Lung (tissue), 12 donors: ENCODE data around the gene MOCS3. TPM values are rescaled to one million over a fixed set of nuclear protein-coding genes. Genes with fewer than 3 reads are reported as not detected.
A peak's percentile ranks its signal among the peaks of the same experiment; 100 is the strongest.

Source experiments
- ATAC-seq: fragments of 200-7000 bp; cut with Tn5 transposase; one replicate; pipeline ENCODE4 v1.9.1; 2020; ENCODE audit warnings: moderate number of reproducible peaks; ENCODE audit not compliant: insufficient read depth, low FRiP score
- DNase-seq, 3 donors: peaks; one replicate each; pipeline ENCODE4 v3.0.0-alpha.2; 2013 to 2017
- H3K27ac ChIP-seq, 2 donors: one replicate each; pipeline ENCODE4 v1.5.1; 2013; ENCODE audit warnings: mild to moderate bottlenecking in 2 of 2, moderate library complexity in 2 of 2, control low read depth in 1 of 2, inconsistent platforms in 1 of 2, low read depth in 1 of 2, low read length in 1 of 2
- H3K27me3 ChIP-seq, 3 donors: one replicate each; pipeline ENCODE4 v1.5.1; 2013; ENCODE audit warnings: low read length in 2 of 3; ENCODE audit not compliant: control insufficient read depth in 3 of 3, insufficient read depth in 3 of 3
- H3K36me3 ChIP-seq, 4 donors: one replicate each; pipeline ENCODE4 v1.5.1; 2013; ENCODE audit warnings: low read length in 4 of 4, mild to moderate bottlenecking in 1 of 4, moderate library complexity in 1 of 4; ENCODE audit not compliant: control insufficient read depth in 4 of 4, insufficient read depth in 4 of 4
- H3K4me1 ChIP-seq, 5 donors: one replicate each; pipeline ENCODE4 v1.5.1; 2013; ENCODE audit warnings: low read length in 5 of 5, mild to moderate bottlenecking in 2 of 5, moderate library complexity in 1 of 5; ENCODE audit not compliant: control insufficient read depth in 5 of 5, insufficient read depth in 5 of 5
- H3K4me3 ChIP-seq: one replicate; pipeline ENCODE4 v1.5.1; 2013; ENCODE audit warnings: mild to moderate bottlenecking, control low read depth, moderate library complexity
- H3K9ac ChIP-seq, 2 donors: one replicate each; pipeline ENCODE4 v1.5.1; 2013; ENCODE audit warnings: low read length in 2 of 2, control low read depth in 1 of 2; ENCODE audit not compliant: insufficient read depth in 1 of 2
- H3K9me3 ChIP-seq, 4 donors: one replicate each; pipeline ENCODE4 v1.5.1; 2013; ENCODE audit warnings: low read length in 3 of 4, mild to moderate bottlenecking in 1 of 4, moderate library complexity in 1 of 4; ENCODE audit not compliant: control insufficient read depth in 4 of 4, insufficient read depth in 3 of 4
- CTCF ChIP-seq: IDR thresholded peaks from 2 replicates; pipeline ENCODE4 v1.5.1; 2012; ENCODE audit warnings: mild to moderate bottlenecking; ENCODE audit errors: control extremely low read depth, extremely low read depth
- WGBS, 2 donors: extraction: QIAGEN DNeasy Blood & Tissue Kit; methylation state at CpG; one replicate each; pipeline ENCODE4 v1.1.7; 2013; 5-methylcytosine and 5-hydroxymethylcytosine counted together
- polyA plus RNA-seq, 2 donors: library from polyadenylated mRNA; stranded (reverse); fragments of 200-250 nt; gene quantifications; one replicate each; pipeline ENCODE4 v1.2.1, GENCODE V29; 2013
- total RNA-seq, 2 donors: library from RNA; depleted of rRNA in 1 of 2; stranded (reverse); fragments of >200 nt in 1 of 2; gene quantifications; one replicate each; pipeline ENCODE4 v1.2.1, GENCODE V29; 2014 to 2021
- donor health status: control.
- donor health status: control.
- donor health status: Bipolar disorder and iron deficiency.
- donor health status: healthy.
- donor health status: DM: yes; HTN: yes; CAD: no.

Gene MOCS3
- total and polyA plus RNA-seq, 4 donors: 1.8 to 5.9 (median 3.4) TPM

- ATAC-seq (no peak), DNase-seq (no peak)
- Histone ChIP-seq H3K27ac (no peak overlapping the region), H3K9ac (no peak overlapping the region), H3K27me3 (no peaks in the 10 kb centered on the region), H3K4me3 (no peak overlapping the region), H3K9me3 (no peaks in the 10 kb centered on the region), H3K36me3 (peaks cover 7 to 19% (median 12%) of the 10 kb centered on the region in 4 donors), H3K4me1 (peaks cover 0 to 14% (median 9%) of the 10 kb centered on the region in 5 donors)
- no peak for TF ChIP-seq CTCF
Measured at GRCh38 chr20:50953821-50954220, 4.8 kb upstream of the MOCS3 start.

GRCh38 chr20:50957276-50957675 lies 1.3 kb upstream of the MOCS3 start:
- WGBS, 2 donors: 18 to 22% methylated on average over 7 of the region's 7 CpGs
- TF ChIP-seq CTCF: no peak
- H3K27me3 ChIP-seq: no peaks in the 10 kb centered on the region
- H3K9me3 ChIP-seq: no peaks in the 10 kb centered on the region
- H3K36me3 ChIP-seq: peaks cover 0 to 6% (median under 1%) of the 10 kb centered on the region in 4 donors
- peak overlapping the region in 1 of 2 donors; percentile 54 for H3K27ac ChIP-seq
- peaks cover 8 to 27% (median 17%) of the 10 kb centered on the region in 5 donors for H3K4me1 ChIP-seq
- DNase-seq: peak in 1 of 3 donors; percentile 17
- H3K4me3 ChIP-seq: no peak overlapping the region
- ATAC-seq: no peak
- H3K9ac ChIP-seq: peak overlapping the region; percentile 97 to 99

GRCh38 chr20:50957798-50958614 lies 612 bp upstream of the MOCS3 start, which contains the start of gene DPM1:
DPM1 (minus strand) TSS chr20:50958532; CDS start chr20:50958523, 9 bp downstream.
- H3K4me3 ChIP-seq: peak within 1 kb of the TSS; percentile 93
- H3K27me3 ChIP-seq: no peaks in the 10 kb centered on the region
- H3K36me3 ChIP-seq: peaks cover 0 to 3% (median under 1%) of the 10 kb centered on the region in 4 donors
- DNase-seq: peak in 2 of 3 donors; percentile 38 to 90
- H3K9ac ChIP-seq: peak within 1 kb of the TSS; percentile 97 to 99
- WGBS, 2 donors: 0 to 1% methylated on average over 52 of the region's 52 CpGs
- ATAC-seq: peak; percentile 92
- H3K4me1 ChIP-seq: peaks cover 8 to 27% (median 17%) of the 10 kb centered on the region in 5 donors
- peak within 1 kb of the TSS; percentile 54 to 96 for H3K27ac ChIP-seq
- TF ChIP-seq CTCF: no peak
- H3K9me3 ChIP-seq: no peaks in the 10 kb centered on the region
